Measurements from ENCODE around the gene TEKT1.
"Not testable (repeated sequence)": the region's sequence is repeated elsewhere in the genome, so short reads cannot be mapped to it uniquely, and the experiment has no call there.

TEKT1 gene

GRCh38 chr17:6816368-6816767, 15.2 kb downstream of the TEKT1 start:
- DNase-seq (ENCODE audit: low read depth, low spot score) = not testable (repeated sequence)

DNA sequence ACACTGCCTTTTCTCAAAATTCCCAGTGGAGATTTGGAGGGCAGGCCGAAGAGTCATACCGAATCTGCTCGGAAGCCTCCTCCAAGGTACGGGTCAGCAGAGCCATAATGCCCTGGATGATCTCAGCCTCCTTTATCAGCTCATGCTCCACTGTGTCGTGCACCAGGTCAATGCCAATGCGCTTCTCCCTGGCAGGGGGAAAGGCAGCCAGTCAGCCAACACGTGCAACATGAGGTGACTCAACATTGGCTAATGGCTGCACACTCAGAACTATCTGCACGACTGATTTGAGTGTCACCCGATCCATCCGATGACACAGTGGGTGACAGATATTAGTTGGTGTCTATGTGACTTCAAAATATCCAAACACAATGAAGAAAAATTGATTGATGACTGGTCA, 15.8 kb downstream of the TEKT1 start:
- no peak for DNase-seq (ENCODE audit: low read depth, low spot score)

GRCh38 chr17:6812295-6812694, 19.2 kb downstream of the TEKT1 start:
- no peak for DNase-seq (ENCODE audit: low read depth, low spot score)

- DNase-seq (ENCODE audit: low read depth, low spot score) = no peak
Observed at GRCh38 chr17:6811510-6811909, 20.0 kb downstream of the TEKT1 start.

DNA sequence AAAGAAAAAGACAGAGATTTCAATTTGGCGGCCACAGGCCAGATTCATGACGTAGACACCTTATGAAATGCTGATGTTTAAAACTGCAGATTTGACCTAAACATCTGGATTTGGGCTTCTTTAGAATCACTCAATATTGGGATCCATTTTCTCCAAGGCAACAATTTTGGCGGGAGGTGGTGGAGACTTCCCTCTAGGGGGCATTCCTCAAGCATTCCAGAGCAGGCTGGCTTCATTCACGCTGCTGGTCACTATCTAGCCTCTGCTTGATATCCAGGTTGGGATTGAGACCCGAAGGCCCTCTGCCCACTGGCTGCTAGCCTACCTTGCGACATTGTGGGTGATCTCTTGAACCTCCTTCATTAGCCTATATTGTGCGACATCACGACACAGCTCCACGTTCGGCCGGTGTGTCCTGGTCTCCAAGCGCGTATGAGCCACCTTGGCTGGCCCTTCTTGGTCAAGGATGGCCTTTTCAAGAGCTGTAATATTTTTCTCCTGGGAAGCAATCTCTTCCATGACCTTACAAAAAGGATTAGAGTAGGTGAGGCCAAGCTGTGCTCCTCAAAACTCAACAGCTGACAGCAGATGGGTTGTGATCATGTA, 31.0 kb downstream of the TEKT1 start:
- DNase-seq (ENCODE audit: low read depth, low spot score) = peak; percentile 11

DNA sequence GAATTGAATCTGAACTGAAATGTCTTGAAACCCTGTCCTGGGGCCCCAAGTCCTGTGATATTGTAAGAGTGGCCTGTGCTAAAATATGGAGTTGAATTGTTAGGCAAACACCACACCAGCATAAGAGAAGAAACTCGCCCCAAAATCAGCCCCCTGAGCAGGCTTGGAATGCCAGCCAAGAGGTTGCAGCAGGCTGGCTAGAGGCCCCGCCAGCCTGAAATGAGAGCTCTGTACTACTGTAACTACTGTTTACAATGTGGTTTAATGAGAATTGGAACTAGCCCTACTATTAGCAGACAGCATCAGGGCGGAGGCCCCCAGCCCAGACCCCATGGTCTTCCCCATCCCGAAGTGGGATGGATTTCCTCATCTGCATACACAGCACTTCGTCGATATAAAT, 31.8 kb downstream of the TEKT1 start:
- no peak for DNase-seq (ENCODE audit: low read depth, low spot score)

GRCh38 chr17:6797718-6798351, 33.7 kb downstream of the TEKT1 start:
- DNase-seq (ENCODE audit: low read depth, low spot score) = no peak

DNA sequence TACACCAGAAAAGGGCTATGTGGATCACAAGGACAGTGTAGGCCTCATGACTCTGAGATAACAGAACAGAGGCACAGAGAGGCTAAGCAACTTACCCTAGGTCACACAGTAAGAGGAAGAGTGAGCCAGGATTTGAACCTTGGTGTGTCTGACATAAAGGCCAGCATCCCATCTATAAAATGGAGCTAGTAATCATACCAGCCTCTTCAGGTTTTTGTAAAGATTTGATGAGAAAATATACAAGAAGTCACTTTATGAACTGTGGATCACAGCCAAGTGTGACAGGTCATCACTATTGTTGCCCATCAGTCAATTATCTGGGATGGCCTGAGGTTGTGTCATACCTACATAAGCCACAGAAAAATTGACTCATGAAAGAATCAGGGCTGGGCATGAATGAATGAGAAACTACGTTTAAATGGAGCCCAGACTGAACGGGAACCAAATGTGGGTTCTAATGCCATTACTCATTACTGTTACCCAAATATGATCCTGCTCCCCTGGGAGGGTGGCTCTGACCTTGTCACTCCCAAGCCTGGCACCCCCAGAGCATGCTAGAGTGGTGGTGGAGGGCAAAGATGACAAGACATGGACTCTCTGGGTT, 34.5 kb downstream of the TEKT1 start:
- no peak for DNase-seq (ENCODE audit: low read depth, low spot score)

- DNase-seq (ENCODE audit: low read depth, low spot score) = no peak
Observed at GRCh38 chr17:6796017-6796886, 35.3 kb downstream of the TEKT1 start.

DNA sequence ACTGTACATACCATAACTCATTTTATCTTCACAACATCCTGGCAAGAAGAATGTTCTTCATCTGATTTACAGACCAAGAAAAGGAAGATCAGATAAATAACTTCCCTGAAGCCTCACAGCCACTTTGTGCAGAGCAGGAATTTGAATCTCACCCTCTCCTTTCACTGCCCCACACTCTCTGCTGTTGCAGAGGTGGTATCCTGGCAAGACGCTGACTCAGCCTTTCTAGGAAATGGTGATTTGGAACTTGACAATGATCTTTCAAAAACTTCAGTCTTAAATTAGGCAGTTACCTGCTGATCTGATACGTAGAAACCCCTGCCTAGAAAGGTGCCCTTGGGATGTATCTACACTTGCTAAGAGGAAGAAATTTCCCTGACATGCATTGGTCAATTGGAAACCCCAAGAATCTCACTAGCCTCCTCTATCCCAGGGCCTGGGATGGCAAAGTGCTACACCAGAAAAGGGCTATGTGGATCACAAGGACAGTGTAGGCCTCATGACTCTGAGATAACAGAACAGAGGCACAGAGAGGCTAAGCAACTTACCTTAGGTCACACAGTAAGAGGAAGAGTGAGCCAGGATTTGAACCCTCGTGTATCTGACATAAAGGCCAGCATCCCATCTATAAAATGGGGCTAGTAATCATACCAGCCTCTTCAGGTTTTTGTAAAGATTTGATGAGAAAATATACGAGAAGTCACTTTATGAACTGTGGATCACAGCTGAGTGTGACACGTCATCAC, 37.6 kb downstream of the TEKT1 start:
- DNase-seq (ENCODE audit: low read depth, low spot score) = no peak

DNA sequence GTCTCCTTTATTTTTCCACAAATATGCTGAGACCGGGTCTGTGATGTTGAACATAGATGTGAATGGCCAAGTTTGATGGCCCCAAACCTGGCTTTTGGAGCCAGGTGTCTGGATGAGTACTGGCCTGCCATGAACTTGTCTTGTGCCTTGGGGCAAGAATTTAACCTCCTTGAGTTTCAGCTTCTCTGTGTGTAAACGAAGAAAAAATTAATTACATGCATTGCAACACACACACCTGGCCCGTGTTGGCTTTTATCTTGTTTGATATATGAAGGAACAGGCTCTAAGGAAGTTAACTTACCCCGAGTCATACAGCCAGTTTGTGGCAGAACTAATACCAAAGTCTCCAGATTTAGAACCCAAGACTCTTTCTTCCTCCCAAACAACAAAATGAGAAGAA, 42.4 kb downstream of the TEKT1 start:
- DNase-seq (ENCODE audit: low read depth, low spot score) = no peak

DNA sequence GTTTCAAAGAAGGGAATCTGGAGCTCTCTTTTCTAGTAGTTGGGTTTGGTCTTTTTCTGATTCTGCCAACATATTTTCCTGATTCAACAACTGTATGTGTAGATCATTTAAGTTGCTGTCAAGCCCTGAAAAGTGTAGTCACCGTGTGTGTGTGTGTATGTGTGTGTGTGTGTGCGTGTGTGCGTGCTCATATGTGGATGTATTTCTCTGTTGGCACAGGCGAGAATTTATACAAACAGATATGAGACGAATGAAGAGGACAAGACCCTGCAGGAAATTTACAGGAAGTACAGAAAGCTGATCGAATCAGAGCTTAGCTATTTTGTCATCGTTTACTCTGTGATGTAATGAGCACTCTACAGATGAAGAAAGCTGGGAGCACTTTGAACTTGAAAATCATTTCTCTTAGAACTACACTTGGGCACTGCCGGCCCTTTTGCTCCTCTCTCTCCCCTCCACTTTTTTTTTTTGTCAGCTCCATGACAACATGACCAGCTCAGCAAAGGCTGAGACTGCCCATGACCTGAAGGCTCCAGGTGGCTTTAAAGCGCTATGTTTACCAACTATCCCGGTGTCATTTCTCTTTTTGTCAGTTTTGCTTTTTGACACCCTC, 44.3 kb downstream of the TEKT1 start:
- DNase-seq (ENCODE audit: low read depth, low spot score) = no peak

DNA sequence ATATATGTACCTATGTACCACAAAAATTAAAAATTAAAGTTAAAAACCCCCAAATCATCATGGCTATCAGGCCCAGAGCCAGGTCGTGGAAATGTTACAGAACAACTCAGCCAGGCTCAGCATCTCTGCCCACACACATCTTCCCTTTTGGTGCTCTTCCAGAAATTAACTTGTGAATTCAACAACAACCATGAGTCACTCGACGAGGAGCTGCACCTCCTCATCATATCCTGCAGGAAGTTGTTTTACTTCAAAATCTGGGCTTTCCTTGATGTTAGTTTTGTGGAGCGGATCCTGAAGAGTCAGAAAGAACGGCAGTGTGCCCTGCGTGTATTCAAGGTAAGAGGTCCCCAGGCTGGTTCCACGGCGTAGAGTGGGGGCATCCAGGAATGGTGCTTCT, 44.9 kb downstream of the TEKT1 start:
- DNase-seq (ENCODE audit: low read depth, low spot score) = no peak

- no peak for DNase-seq (ENCODE audit: low read depth, low spot score)
Observed at GRCh38 chr17:6782244-6782643, 49.3 kb downstream of the TEKT1 start.

GRCh38 chr17:6780886-6781285, 50.6 kb downstream of the TEKT1 start:
- no peak for DNase-seq (ENCODE audit: low read depth, low spot score)

DNA sequence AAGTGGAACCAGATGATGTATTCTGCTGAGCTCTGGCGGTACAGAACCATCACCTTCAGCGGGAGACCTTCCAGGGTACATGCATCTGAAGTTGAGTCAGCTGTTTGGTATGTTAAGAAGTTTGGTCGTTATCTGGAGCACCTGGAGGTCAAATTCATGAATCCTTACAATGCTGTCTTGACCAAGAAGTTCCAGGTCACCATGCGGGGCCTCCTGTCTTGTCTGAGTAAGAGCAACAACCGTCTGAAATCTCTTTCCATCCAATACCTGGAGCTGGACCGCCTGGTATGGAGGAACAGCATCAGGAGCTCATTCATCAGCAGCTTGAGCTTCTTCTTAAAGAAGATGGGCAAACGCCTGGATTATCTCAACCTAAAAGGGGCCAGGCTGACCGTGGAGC, 51.5 kb downstream of the TEKT1 start:
- DNase-seq (ENCODE audit: low read depth, low spot score) = no peak

DNA sequence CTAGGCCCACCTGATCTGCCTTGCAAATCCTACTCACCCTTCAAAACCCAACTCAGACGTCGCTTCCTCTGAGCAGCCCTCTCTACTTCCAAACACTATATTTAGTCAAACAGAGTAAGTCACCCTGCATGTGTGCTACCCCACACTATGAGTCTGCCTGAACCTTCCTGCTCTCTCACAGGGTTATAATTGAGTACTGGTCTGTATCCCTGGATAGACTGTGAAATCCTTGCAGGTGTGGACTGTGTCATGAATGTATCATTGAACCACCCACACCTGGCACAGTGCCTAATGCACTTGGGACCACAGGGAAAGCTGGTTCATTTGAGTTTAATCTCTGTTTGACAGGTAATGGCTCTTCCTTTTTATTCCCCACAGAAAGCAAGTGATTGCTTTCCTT, 52.1 kb downstream of the TEKT1 start:
- DNase-seq (ENCODE audit: low read depth, low spot score) = no peak

DNA sequence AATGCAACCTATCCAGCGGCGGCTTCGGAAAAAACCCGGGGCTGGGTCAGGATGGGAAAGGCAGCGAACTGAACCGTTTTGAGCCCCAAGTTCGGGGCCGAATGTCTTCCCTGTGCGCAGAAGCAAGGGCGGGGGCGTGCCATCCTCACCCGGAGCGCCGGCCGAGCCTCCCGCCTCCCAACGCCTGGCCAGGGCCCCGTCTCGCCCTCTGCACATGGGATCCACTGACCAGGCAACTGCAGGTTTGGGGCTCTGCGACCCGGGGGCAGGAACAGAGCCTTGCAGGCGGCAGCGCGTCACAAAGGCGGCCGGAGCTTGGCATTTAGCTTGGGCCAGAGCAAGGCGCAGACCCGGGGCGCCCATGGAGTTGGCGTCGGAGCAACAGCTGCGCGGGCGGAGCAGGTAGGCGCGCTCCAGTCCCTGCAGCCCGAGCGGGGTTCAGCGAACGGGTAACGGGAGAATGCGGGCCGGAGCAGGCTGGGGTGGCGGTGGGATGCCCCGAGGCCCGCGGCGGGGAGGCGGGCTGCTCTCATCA, 55.6 kb downstream of the TEKT1 start, which contains the start of gene FBXO39:
Gene FBXO39, plus strand, starts transcription at position 345 of the 535 bp plus-strand sequence. CDS start 3,654 bp downstream, outside the sequence.
- DNase-seq (ENCODE audit: low read depth, low spot score) = peak; percentile 15

- not testable (repeated sequence) for DNase-seq (ENCODE audit: low read depth, low spot score)
Observed at GRCh38 chr17:6774906-6775305, 56.6 kb downstream of the TEKT1 start.

DNA sequence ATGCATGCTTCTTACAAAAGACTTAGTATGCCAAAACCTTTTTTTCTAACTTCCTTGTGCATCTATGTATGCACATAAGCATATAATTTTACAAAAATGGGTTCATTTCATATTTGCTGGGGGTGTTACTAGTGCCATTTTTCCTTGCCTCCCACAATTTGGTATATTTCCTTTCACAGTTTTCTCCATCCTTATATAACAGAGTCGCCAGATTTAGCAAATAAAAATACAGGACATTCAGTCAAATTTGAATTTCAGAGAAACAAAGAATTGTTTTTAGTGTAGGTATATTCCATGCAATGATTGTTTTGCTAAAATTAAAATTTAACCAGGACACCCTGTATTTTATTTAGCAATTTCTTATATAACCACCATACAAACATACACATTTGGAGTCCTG, 59.5 kb downstream of the TEKT1 start:
- DNase-seq (ENCODE audit: low read depth, low spot score) = no peak

GRCh38 chr17:6768447-6768846, 63.1 kb downstream of the TEKT1 start:
- no peak for DNase-seq (ENCODE audit: low read depth, low spot score)

Data from ELF-1 (cell line).